Kidney glomerular epithelial cell (primary cell): Measurements from ENCODE around the gene PRDM16.

Experiments
- DNase-seq: peaks from one replicate; lab custom pipeline; 2025; lab: John Stamatoyannopoulos, UW

The PRDM16 gene

GRCh38 chr1:3124246-3124645, 55.2 kb downstream of the PRDM16 start:
- no peak for DNase-seq

DNA sequence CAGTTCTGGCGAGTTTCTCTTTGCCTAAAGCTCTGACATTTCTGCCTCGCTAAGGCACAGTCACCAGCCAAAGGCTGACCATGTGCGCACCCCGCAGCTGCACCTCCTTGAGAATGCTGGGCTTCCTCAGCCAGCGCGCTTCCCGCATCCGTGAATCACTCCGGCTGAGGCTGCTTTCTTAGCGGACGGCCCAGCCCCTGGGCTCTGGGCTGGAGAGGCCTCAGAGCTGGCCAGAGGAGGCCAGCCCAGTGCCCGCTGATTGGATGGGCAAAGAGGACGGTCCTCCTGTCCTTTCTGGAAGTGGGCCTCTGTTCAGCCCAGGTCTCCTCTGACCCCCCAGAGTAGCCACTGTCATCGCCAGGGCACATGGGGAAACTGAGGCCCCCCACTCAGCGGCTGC, 56.1 kb downstream of the PRDM16 start:
- no peak for DNase-seq

DNA sequence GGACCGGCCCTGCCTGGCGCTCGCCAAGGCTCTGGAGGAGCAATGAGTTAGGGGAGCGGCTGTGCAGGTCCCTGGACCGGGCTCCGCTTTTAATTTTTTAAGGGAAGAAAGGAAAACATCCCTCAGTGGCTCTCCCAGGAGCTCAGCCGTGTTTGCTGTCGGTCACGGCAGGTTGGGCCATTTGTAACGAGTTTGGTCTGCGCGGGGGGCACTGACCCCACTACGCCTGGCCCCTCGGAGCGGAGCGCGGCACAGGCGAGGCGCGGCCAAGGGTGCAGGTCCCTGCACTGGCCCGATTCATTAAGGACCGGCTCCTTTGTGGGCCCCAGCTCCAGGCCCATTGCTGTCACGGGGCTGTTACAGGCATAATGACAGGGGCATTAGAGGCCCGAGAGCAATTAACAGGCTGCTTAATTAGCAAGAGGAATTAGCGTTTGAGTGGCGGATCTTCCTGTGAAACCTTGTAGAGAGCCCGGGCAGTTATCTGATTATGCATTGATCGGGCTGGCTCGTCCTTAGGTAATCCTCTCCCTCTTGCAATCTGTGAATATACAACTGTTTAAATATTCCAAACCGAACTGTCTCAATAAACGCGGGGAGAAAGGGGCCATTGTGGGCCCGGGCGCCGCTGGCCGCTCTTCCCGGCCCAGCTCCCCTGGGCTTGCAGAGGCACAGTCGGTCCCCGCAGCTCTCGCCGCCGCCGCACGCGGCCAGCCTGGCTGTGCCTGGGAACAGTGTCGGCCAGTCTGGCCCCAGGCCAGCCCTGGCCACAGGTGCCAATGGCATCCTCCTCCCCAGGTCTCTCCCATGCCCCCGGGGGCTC, 56.8 kb downstream of the PRDM16 start:
- DNase-seq, result no peak

- no peak for DNase-seq
These were observed 58.0 kb downstream of the PRDM16 start for GRCh38 chr1:3126756-3127678.

DNA sequence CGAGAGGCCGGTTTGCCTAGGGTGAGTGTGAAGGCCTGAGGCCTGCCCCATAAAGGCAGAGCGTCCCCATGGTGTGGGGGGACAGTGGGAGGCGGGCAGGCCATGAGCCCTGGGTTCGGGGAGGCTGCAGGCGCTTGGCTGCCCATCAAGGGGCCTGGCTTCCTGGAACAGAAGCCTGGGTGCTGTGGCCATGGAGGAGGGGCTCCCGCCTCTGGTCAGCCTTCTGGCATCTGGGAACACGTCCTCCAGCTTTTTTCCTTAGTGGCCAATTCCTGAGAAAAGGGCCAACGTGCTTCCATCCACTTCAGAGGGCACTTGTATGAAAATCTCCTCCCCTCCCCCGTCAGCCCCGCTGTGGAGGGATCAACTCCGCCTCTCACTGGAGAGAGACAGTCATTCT, 58.7 kb downstream of the PRDM16 start:
- DNase-seq, result no peak

- no peak for DNase-seq
These were observed 59.6 kb downstream of the PRDM16 start for GRCh38 chr1:3128431-3129132.

DNA sequence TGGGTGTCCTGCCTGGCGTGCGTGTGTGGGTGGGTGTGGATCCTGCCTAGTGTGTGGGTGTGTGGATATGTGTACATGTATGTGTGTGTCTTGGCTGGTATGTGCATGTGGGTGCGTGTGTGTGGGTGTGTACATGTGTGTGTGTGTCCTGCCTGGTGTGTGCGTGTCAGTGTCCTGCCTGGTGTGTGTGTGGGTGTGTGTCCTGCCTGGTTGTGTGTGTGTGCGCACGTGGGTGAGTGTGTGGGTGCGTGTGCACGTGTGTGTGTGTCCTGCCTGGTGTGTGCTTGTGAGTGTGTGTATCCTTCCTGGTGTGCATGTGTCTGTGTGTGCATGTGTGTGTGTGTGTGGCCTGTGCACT, 60.1 kb downstream of the PRDM16 start:
- no peak for DNase-seq

- DNase-seq, result no peak
These were observed 61.3 kb downstream of the PRDM16 start for GRCh38 chr1:3130268-3130667.

DNA sequence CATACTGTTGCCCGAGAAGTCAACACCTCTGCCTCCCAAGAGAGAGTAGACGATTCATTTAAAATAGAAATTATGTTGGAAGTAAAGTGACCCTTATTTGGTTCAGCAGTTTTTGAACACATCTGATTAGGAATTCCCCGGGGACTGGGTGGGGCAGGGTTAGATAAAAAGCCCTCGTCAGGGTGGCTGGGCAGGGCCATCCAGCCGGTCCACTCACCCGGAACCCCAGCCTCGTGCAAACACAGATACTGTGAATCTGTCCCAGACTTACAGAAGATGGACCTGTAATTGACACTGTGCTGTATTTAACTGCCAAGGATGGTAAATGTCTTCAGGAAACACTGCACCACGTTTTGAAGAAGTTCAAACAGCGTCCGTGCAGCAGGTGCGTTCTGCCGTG, 63.7 kb downstream of the PRDM16 start:
- no peak for DNase-seq

DNA sequence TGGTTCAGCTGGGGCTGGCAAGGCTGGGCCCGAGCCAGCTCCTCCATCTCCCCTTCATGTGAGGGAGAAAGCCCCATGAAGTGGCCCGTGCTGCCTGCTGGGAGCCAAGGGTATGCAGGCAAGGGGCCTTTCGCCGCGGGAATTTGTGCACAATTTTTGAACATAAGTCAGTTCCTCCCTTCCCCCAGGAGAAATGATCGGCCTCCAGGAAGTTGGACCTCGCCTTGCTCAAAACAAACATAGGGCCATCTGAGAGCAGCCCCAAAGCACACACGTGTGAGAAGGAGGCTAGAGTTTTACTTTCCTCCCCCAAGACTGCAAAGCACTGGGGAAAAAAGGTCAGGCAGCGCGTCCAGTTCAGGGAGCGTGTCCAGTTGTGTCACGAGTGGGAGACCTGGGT, 64.7 kb downstream of the PRDM16 start:
- no peak for DNase-seq

DNA sequence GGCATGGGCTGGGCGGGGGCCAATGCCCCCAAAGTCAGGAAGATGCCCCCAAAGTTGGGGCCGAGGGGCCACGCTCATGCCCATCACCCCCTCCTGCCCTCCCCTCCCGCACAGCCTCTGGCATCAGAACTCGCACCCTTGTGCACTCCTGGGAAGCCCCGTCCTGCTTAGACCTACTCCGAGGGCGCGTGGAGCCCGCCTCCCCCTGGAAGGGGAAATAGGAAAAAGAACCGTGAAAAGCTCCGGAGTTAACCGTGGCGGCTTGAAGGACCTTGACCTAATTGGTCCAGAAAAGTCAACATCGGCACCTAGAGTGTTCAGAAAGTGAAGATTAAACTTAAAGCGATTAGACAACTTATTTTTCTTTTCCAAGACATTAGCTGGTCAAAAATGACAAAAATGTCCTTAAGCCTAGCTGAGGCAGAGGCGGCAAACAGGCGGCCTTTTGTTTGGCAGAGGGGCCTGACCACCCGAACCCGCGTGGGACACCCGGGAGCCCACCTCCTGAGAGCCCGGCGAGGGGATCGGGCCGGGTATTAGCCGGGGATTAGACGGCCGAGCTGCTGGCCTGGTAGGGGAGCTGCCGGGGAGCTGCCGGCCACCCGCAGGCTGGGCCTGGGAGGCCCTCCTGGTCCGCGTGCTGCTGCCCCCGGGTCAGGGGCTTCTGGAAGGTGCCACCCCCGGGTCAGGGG, 65.5 kb downstream of the PRDM16 start:
- DNase-seq, result no peak

GRCh38 chr1:3135073-3135702, 66.2 kb downstream of the PRDM16 start:
- DNase-seq, result no peak

DNA sequence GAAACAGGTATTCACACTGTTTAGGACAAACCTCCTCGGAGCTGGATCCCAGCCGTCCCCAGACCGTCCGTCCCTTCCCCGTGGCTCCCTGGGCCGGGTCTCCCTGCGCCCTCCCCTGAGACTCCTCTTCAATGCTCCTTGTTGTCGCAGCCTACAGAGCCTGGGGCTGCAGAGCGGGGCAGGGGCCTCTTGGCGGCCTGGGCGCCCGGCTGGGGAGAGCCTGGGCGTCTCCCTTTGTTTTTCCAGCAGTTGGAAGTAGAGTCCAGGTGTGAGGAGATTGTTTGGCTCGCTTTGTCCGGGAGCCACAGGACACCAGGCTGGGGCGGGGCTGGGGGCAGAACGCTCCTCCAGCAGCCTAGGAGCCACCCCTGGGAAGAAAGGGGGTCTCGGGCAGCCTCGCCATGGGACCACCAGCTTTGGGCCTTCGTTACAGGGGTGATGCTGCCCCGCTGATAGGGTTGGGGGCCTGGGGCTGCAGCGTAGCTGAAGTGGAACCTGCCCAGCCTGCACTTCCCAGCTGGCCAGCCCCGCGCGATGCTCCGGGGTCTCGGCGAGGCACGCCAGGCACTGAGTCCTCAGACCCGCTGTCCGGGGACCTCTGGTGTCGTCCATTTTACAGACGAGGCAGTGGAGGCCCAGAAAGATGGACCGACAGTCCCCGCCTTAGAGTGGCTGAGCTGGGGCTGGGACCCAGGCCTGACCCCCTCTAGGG, 66.9 kb downstream of the PRDM16 start:
- DNase-seq, result no peak

- DNase-seq, result no peak
These were observed 67.5 kb downstream of the PRDM16 start for GRCh38 chr1:3136532-3136931.

GRCh38 chr1:3137111-3138100, 68.4 kb downstream of the PRDM16 start:
- no peak for DNase-seq

DNA sequence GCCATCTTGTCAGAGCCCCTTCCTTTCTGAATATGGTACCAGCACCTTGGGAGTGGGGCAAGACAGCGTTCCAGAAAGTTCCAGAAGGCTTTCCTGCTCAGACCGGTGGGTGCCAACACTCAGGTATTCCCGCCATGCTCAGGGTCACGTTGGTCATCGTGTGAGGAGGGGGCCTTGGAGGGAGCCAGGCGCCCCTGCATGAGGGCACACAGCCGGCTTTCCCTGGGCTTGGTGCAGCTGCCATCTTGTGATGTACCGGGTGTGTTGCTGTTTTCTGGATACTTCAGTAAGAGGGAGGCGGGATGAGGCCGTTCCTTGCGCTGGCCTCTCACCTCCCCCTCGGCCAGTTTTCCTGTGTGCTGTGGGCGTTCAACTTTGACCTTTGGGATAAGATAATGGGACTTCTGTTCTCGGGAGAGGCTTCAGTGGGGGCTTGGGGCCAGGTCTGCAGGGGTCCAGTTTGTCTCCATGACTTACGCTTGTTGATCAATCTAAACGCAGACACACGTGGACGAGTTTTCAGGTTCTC, 69.7 kb downstream of the PRDM16 start:
- DNase-seq, result no peak

DNA sequence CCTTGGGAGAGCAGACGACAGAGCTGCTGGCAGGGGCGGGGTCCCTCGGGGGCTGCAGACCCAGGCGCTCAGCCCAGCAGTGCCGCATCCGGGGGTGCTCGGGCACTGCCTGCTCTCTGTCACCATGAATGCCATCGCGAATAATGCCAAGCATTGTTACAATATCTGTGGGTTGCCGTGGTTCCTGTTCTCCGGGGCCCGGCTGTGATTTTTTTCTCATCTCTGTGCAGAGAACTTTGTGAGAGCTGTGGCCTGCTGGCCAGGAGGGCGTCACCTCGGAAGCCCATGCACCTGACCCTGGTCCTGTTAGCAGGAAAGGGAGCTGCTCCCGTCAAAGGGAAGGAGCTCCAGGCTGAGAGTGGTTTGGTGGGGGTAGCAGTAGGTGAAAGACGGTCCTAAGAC, 70.4 kb downstream of the PRDM16 start:
- DNase-seq, result no peak

DNA sequence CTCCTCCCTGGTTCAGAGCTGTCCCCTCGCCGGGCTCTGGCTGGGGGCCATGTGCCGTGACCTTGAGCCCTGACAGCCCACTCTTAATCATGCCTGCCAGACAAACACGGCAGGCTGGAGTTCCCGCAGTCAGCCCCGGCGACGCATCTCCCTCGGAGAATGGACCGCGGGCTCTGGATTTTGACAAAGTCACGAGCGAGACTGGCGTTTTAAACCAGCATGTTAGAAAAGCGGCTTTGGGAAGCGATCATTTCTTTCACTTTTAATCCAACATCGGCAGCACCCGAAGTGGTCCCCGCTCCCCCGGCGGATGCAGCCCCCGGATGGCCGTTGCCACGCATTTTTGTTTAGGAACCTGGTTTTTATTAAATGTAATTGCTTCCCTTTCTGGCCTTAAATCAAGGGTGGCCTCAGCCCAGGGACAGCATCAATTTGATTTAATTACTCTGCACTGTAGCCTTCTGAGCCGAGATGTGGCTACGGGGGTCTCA, 70.9 kb downstream of the PRDM16 start:
- no peak for DNase-seq

- no peak for DNase-seq
These were observed 71.4 kb downstream of the PRDM16 start for GRCh38 chr1:3140437-3140836.
